CD14-positive monocyte (primary cell): Measurements from ENCODE around the gene FREM1. TPM values are rescaled to one million over a fixed set of nuclear protein-coding genes. Genes with fewer than 3 reads are reported as not detected.

Source experiments
- DNase-seq, 3 donors: peaks; one replicate each; pipeline ENCODE4 v3.0.0-alpha.2; 2011 to 2022
- H2AFZ ChIP-seq: 2 replicates; pipeline ENCODE4 v1.6.0; 2012; ENCODE audit warnings: mild to moderate bottlenecking, low read depth, low read length, inconsistent platforms; ENCODE audit not compliant: insufficient read depth, poor library complexity, severe bottlenecking
- H3K27ac ChIP-seq, 2 donors: 1 replicate in 1 of 2; 2 replicates in 1 of 2; pipeline ENCODE4 v1.5.1; 2012 to 2013; ENCODE audit warnings: low read length in 2 of 2, control low read depth in 1 of 2, inconsistent platforms in 1 of 2, low read depth in 1 of 2, mild to moderate bottlenecking in 1 of 2
- H3K27me3 ChIP-seq, 2 donors: one replicate each; pipeline versions ENCODE4 v1.6.0 to v1.6.1; 2011 to 2013; ENCODE audit warnings: low read length in 2 of 2; ENCODE audit not compliant: control insufficient read depth in 2 of 2, insufficient read depth in 2 of 2
- H3K36me3 ChIP-seq, 2 donors: replicated peaks in 1 of 2; 1 replicate in 1 of 2; 2 replicates in 1 of 2; pipeline versions ENCODE4 v1.5.1 to v1.6.1; 2012 to 2013; ENCODE audit warnings: low read length in 2 of 2, control low read depth in 1 of 2, inconsistent platforms in 1 of 2, mild to moderate bottlenecking in 1 of 2; ENCODE audit not compliant: insufficient read depth in 2 of 2, control insufficient read depth in 1 of 2
- H3K4me1 ChIP-seq, 2 donors: 1 replicate in 1 of 2; 2 replicates in 1 of 2; pipeline versions ENCODE4 v1.5.1 to v1.6.1; 2012 to 2013; ENCODE audit warnings: low read length in 2 of 2, control low read depth in 1 of 2, inconsistent platforms in 1 of 2, mild to moderate bottlenecking in 1 of 2, moderate library complexity in 1 of 2; ENCODE audit not compliant: insufficient read depth in 2 of 2, control insufficient read depth in 1 of 2
- H3K4me2 ChIP-seq: replicated peaks from 2 replicates; pipeline ENCODE3; 2012; ENCODE audit warnings: low read length, moderate library complexity, mild to moderate bottlenecking; ENCODE audit not compliant: poor library complexity, severe bottlenecking; ENCODE audit errors: extremely low read depth
- H3K4me3 ChIP-seq, 3 experiments: fragments of 200-600 bp in 1 of 3; sonication (generic) in 1 of 3; replicated peaks in 1 of 3; 1 replicate in 2 of 3; 2 replicates in 1 of 3; pipeline ENCODE4 v1.5.1; 2011 to 2013; ENCODE audit warnings: low read length in 3 of 3, mild to moderate bottlenecking in 3 of 3, control low read depth in 2 of 3, low read depth in 2 of 3, inconsistent platforms in 1 of 3, moderate library complexity in 1 of 3
- H3K79me2 ChIP-seq: 2 replicates; pipeline ENCODE4 v1.6.0; 2012; ENCODE audit warnings: mild to moderate bottlenecking, control low read depth, inconsistent platforms, low read length, moderate library complexity; ENCODE audit not compliant: insufficient read depth
- H3K9ac ChIP-seq: 2 replicates; pipeline ENCODE4 v1.6.0; 2017; ENCODE audit warnings: low read length, mild to moderate bottlenecking; ENCODE audit not compliant: insufficient read depth, poor library complexity, severe bottlenecking
- H3K9me3 ChIP-seq, 2 donors: replicated peaks in 1 of 2; 1 replicate in 1 of 2; 2 replicates in 1 of 2; pipeline versions ENCODE4 v1.5.1 to v1.6.1; 2012 to 2013; ENCODE audit warnings: low read length in 2 of 2, control low read depth in 1 of 2; ENCODE audit not compliant: control insufficient read depth in 1 of 2, insufficient read depth in 1 of 2
- H4K20me1 ChIP-seq: 2 replicates; pipeline ENCODE4 v1.6.0; 2012; ENCODE audit warnings: mild to moderate bottlenecking, low read length, control low read depth, moderate library complexity; ENCODE audit not compliant: insufficient read depth
- H3K27ac Mint-ChIP-seq, 7 donors: one replicate each; pipeline ENCODE4 v1.8.0; 2020; ENCODE audit warnings: mild to moderate bottlenecking in 7 of 7, mixed read lengths in 7 of 7, moderate library complexity in 6 of 7, inconsistent platforms in 2 of 7
- H3K27me3 Mint-ChIP-seq, 3 donors: one replicate each; pipeline ENCODE4 v1.8.0; 2021 to 2022; ENCODE audit warnings: low read depth in 3 of 3, mild to moderate bottlenecking in 3 of 3, mixed read lengths in 3 of 3, moderate library complexity in 3 of 3, inconsistent platforms in 1 of 3
- H3K36me3 Mint-ChIP-seq, 2 donors: one replicate each; pipeline ENCODE4 v1.8.0; 2020; ENCODE audit warnings: mixed read lengths in 2 of 2, inconsistent platforms in 1 of 2, mild to moderate bottlenecking in 1 of 2
- H3K4me1 Mint-ChIP-seq: one replicate; pipeline ENCODE4 v1.8.0; 2020; ENCODE audit warnings: mild to moderate bottlenecking, mixed read lengths
- H3K4me3 Mint-ChIP-seq, 2 donors: one replicate each; pipeline ENCODE4 v1.8.0; 2020; ENCODE audit warnings: mild to moderate bottlenecking in 2 of 2, mixed read lengths in 2 of 2, moderate library complexity in 1 of 2
- H3K9me3 Mint-ChIP-seq, 7 donors: one replicate each; pipeline ENCODE4 v1.8.0; 2020 to 2022; ENCODE audit warnings: mixed read lengths in 7 of 7, mild to moderate bottlenecking in 6 of 7, moderate library complexity in 6 of 7, inconsistent platforms in 2 of 7
- CTCF ChIP-seq: fragments of 200-600 bp; IDR thresholded peaks from one replicate; pipeline ENCODE4 v1.8.0; 2022; ENCODE audit warnings: antibody characterized with exemption, mild to moderate bottlenecking
- WGBS: methylation state at CpG from one replicate; pipeline ENCODE4 v1.1.5; 2013; ENCODE audit warnings: missing lambda C conversion rate; ENCODE audit not compliant: insufficient coverage; 5-methylcytosine and 5-hydroxymethylcytosine counted together
- intact Hi-C, 2 donors: fragments of 100-400 bp; cut with micrococcal nuclease; formaldehyde crosslinking; loops; one replicate each; pipeline versions ENCODE4 v1.15.0 to v1.15.1; 2023
- polyA plus RNA-seq, 3 donors: library from polyadenylated mRNA; depleted of rRNA in 1 of 3; unstranded in 2 of 3; stranded (reverse) in 1 of 3; fragments of 300-500 nt in 2 of 3; fragments of >200 nt in 1 of 3; fragmentation: Illumina TruSeq in 2 of 3; gene quantifications; 1 replicate in 2 of 3; 2 replicates in 1 of 3; pipeline ENCODE4 v1.2.3, GENCODE V29; 2012 to 2021

FREM1 gene
- polyA plus RNA-seq, 3 donors = not detected

- Histone ChIP-seq H2AFZ (no peak overlapping the region), H3K79me2 (no peaks in the 10 kb centered on the region), H3K27ac (no peak overlapping the region), H4K20me1 (no peaks in the 10 kb centered on the region), H3K27me3 (no peaks in the 10 kb centered on the region), H3K4me3 (no peak overlapping the region), H3K36me3 (no peaks in the 10 kb centered on the region), H3K4me1 (no peaks in the 10 kb centered on the region), H3K4me2 (no peak overlapping the region), H3K9me3 (no peaks in the 10 kb centered on the region), H3K9ac (no peak overlapping the region)
- H3K4me1 Mint-ChIP-seq = no peaks in the 10 kb centered on the region
- no peaks in the 10 kb centered on the region for H3K36me3 Mint-ChIP-seq
- DNase-seq = no peak
- H3K9me3 Mint-ChIP-seq = peaks cover 0 to 6% (median 1%) of the 10 kb centered on the region in 7 donors
- intact Hi-C loops = no loop called here
- no peak overlapping the region for H3K27ac Mint-ChIP-seq
- no peak overlapping the region for H3K4me3 Mint-ChIP-seq
- WGBS = no CpG with 5 or more reads among the region's 1 CpG
- no peak for TF ChIP-seq CTCF
- H3K27me3 Mint-ChIP-seq = peaks cover 0 to 2% (median 1%) of the 10 kb centered on the region in 3 donors
Measured at GRCh38 chr9:14822666-14823065, 87.6 kb downstream of the FREM1 start.

GRCh38 chr9:14819183-14819582 lies 91.0 kb downstream of the FREM1 start:
- H3K36me3 ChIP-seq = no peaks in the 10 kb centered on the region
- no peak for DNase-seq
- no peak overlapping the region for H2AFZ ChIP-seq
- no peak overlapping the region for H3K4me2 ChIP-seq
- H3K27me3 Mint-ChIP-seq = no peaks in the 10 kb centered on the region
- H3K27ac ChIP-seq = no peak overlapping the region
- H3K9me3 ChIP-seq = no peaks in the 10 kb centered on the region
- no peaks in the 10 kb centered on the region for H3K27me3 ChIP-seq
- no peaks in the 10 kb centered on the region for H3K4me1 ChIP-seq
- no peak overlapping the region for H3K27ac Mint-ChIP-seq
- peaks cover 0 to 4% (median 0%) of the 10 kb centered on the region in 7 donors for H3K9me3 Mint-ChIP-seq
- intact Hi-C loops = no loop called here
- H3K9ac ChIP-seq = no peak overlapping the region
- no CpG with 5 or more reads among the region's 4 CpGs for WGBS
- TF ChIP-seq CTCF = no peak
- H3K4me3 ChIP-seq = no peak overlapping the region
- H3K36me3 Mint-ChIP-seq = no peaks in the 10 kb centered on the region
- H3K4me3 Mint-ChIP-seq = no peak overlapping the region
- H4K20me1 ChIP-seq = no peaks in the 10 kb centered on the region
- H3K4me1 Mint-ChIP-seq = no peaks in the 10 kb centered on the region
- no peaks in the 10 kb centered on the region for H3K79me2 ChIP-seq
